Upper lobe of right lung (tissue), 1 donor: Measurements from ENCODE around the gene SLC25A6. TPM values are rescaled to one million over a fixed set of nuclear protein-coding genes. Genes with fewer than 3 reads are reported as not detected.

Experiments
- ATAC-seq: fragments of 200-7000 bp; cut with Tn5 transposase; one replicate; pipeline ENCODE4 v1.9.1; 2020; ENCODE audit warnings: mild to moderate bottlenecking, moderate library complexity
- DNase-seq: peaks from one replicate; pipeline ENCODE4 v3.0.0-alpha.2; 2020
- H3K27ac ChIP-seq: fragments of 200-600 bp; one replicate; pipeline ENCODE4 v1.8.0; 2022
- H3K27me3 ChIP-seq: fragments of 200-600 bp; one replicate; pipeline ENCODE4 v1.8.0; 2022; ENCODE audit warnings: mild to moderate bottlenecking
- H3K36me3 ChIP-seq: fragments of 200-600 bp; one replicate; pipeline ENCODE4 v1.8.0; 2022
- H3K4me1 ChIP-seq: fragments of 200-600 bp; one replicate; pipeline ENCODE4 v1.8.0; 2022
- H3K4me3 ChIP-seq: fragments of 200-600 bp; one replicate; pipeline ENCODE4 v1.8.0; 2022; ENCODE audit warnings: mild to moderate bottlenecking
- H3K9me3 ChIP-seq: fragments of 200-600 bp; one replicate; pipeline ENCODE4 v1.8.0; 2022
- CTCF ChIP-seq: fragments of 200-600 bp; IDR thresholded peaks from one replicate; pipeline ENCODE4 v1.8.0; 2022; ENCODE audit warnings: antibody characterized with exemption
- intact Hi-C: fragments of 100-400 bp; cut with DNase I; formaldehyde crosslinking; loops from one replicate; pipeline ENCODE4 v1.11.0; 2022
- total RNA-seq: library from RNA; stranded (reverse); fragmentation: NEBNext Ultra II Directional; extraction: Animal tissue kit (Norgen Biotek cat#: 25700); gene quantifications from one replicate; pipeline ENCODE4 v1.2.1, GENCODE V29; 2021
- donor health status: DM: no; HTN: yes; CAD: no; lungs with severe emphysema.

The SLC25A6 gene
- total RNA-seq, 1 donor from 2014 or later: 337 TPM

DNA sequence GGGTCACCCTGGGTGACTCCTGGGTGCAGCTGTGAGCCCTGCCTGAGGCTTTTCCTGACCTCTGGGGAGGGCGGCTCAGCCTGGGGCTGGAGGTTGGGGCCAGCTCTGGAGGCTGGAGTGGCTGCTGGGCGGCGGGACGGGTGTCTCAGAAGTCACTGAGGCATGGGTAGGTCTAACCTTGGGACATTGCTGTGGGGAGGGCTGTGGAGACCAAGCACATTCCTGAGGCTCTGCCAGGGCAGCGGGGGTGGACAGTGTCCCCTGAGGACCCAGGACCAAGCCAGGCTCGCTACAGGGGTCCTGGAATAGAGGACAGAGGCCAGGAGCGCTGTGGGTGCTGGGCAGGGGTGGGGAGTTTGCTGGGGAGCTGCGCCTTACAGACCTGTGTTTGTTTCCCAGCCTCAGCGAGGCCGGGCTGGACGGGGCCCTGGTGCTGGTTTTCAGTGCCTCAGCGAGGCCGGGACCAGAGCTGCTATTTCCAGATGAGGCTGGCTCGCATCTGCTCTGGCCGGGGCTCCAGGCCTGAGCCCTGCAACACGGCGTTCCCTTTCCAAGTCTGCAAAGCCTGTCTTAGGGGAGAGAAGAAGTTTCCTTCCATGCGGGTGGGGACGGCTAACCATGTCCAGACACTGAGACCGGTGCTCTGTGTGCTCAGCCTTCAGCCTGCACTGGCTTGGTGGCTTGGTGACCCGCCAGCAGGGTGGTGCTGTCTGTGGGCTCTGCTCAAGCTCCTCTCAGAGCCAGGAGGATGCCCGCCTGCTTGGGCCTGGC is 3.0 kb upstream of the SLC25A6 start:
- H3K9me3 ChIP-seq: no peaks in the 10 kb centered on the region
- peak; percentile 59 for DNase-seq
- peaks cover 24% of the 10 kb centered on the region for H3K4me1 ChIP-seq
- peak overlapping the region; percentile 18 for H3K27ac ChIP-seq
- no peak overlapping the region for H3K4me3 ChIP-seq
- intact Hi-C loops: no loop called here
- no peak for TF ChIP-seq CTCF
- no peak for ATAC-seq
- H3K36me3 ChIP-seq: peaks cover 9% of the 10 kb centered on the region
- no peaks in the 10 kb centered on the region for H3K27me3 ChIP-seq

GRCh38 chrX:1393871-1394615 is 2.1 kb upstream of the SLC25A6 start:
- no peak for TF ChIP-seq CTCF
- Histone ChIP-seq H3K4me3 (no peak overlapping the region), H3K27ac (peak overlapping the region; percentile 18), H3K36me3 (peaks cover 14% of the 10 kb centered on the region), H3K4me1 (peaks cover 32% of the 10 kb centered on the region), H3K9me3 (no peaks in the 10 kb centered on the region), H3K27me3 (no peaks in the 10 kb centered on the region)
- intact Hi-C loops: no loop called here
- no peak for ATAC-seq
- DNase-seq: peak; percentile 17

GRCh38 chrX:1392376-1393068 is 609 bp upstream of the SLC25A6 start:
- H3K9me3 ChIP-seq: no peaks in the 10 kb centered on the region
- peaks cover 38% of the 10 kb centered on the region for H3K4me1 ChIP-seq
- intact Hi-C loops: no loop called here
- peak overlapping the region; percentile 98 for H3K4me3 ChIP-seq
- DNase-seq (peak; percentile 86), ATAC-seq (peak; percentile 60)
- peaks cover 29% of the 10 kb centered on the region for H3K36me3 ChIP-seq
- H3K27me3 ChIP-seq: no peaks in the 10 kb centered on the region
- peak overlapping the region; percentile 99 for H3K27ac ChIP-seq
- no peak for TF ChIP-seq CTCF

DNA sequence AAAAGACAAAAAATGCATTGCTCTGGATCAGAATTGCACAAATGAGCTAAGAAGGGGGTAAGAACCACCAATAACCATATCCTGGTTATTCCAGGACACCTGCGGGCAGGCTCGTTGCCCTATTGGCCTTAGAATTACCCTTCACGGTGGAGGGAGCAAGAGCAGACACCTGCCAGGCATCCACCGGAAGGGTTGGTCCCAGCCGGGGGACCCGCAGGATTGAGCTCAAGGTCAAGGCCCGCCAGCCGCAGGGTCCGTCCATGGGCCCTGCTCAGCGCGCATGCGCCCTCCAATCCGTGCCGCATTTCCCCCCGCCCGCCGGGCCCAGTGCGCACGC is 575 bp downstream of the SLC25A6 start:
- DNase-seq (no peak), ATAC-seq (no peak)
- Histone ChIP-seq H3K27ac (peak overlapping the region; percentile 99), H3K4me1 (peaks cover 38% of the 10 kb centered on the region), H3K27me3 (no peaks in the 10 kb centered on the region), H3K9me3 (no peaks in the 10 kb centered on the region), H3K4me3 (peak overlapping the region; percentile 98), H3K36me3 (peaks cover 41% of the 10 kb centered on the region)
- TF ChIP-seq CTCF: no peak
- intact Hi-C loops: no loop called here

- no peak for ATAC-seq
- DNase-seq: peak; percentile 58
- intact Hi-C loops: no loop called here
- TF ChIP-seq CTCF: no peak
- Histone ChIP-seq H3K27ac (peak overlapping the region; percentile 99), H3K9me3 (no peaks in the 10 kb centered on the region), H3K4me1 (peaks cover 38% of the 10 kb centered on the region), H3K27me3 (no peaks in the 10 kb centered on the region), H3K36me3 (peaks cover 47% of the 10 kb centered on the region), H3K4me3 (peak overlapping the region; percentile 98)
These were observed 1.1 kb downstream of the SLC25A6 start for GRCh38 chrX:1390621-1391369.
